Caco-2 (cell line): ENCODE data around the gene NFIX. TPM values are rescaled to one million over a fixed set of nuclear protein-coding genes. Genes with fewer than 3 reads are reported as not detected.

Source experiments
- BruUV-seq: library from RNA; stranded (reverse); fragments of 400-500 nt; replicated peaks from 2 replicates; lab custom pipeline; 2021; lab: Mats Ljungman, UMichigan
- CTCF ChIA-PET: fragments of 300-600 bp; sonication (Branson Sonifier 250); formaldehyde crosslinking; loops from one replicate; lab custom pipeline; 2022; ENCODE audit warnings: antibody characterized with exemption; lab: Charles Lee
- POLR2A ChIA-PET: fragments of 300-600 bp; sonication (Branson Sonifier 250); formaldehyde crosslinking; loops from one replicate; lab custom pipeline; 2022; ENCODE audit warnings: antibody characterized with exemption; lab: Charles Lee
- DNase-seq, 2 experiments: peaks; one replicate each; pipeline versions ENCODE4 v3.0.0 to v3.0.0-alpha.2; 2020 to 2022
- H3K27me3 ChIP-seq: replicated peaks from 2 replicates; pipeline ENCODE4 v1.6.0; 2011; ENCODE audit warnings: low read length; ENCODE audit not compliant: control insufficient read depth, insufficient read depth
- H3K36me3 ChIP-seq: 2 replicates; pipeline ENCODE4 v1.5.1; 2011; ENCODE audit warnings: low read length; ENCODE audit not compliant: control insufficient read depth, insufficient read depth
- H3K4me1 ChIP-seq: fragments of 250-450 bp; sonication (Bioruptor Pico); 2 replicates; pipeline ENCODE4 v1.5.1; 2020; ENCODE audit warnings: mild to moderate bottlenecking
- H3K4me3 ChIP-seq: 2 replicates; pipeline ENCODE4 v1.5.1; 2011; ENCODE audit warnings: low read depth, mild to moderate bottlenecking, control low read depth, low read length
- H3K9me3 ChIP-seq: fragments of 250-450 bp; sonication (Bioruptor Pico); 2 replicates; pipeline ENCODE4 v1.5.1; 2020; ENCODE audit warnings: mild to moderate bottlenecking, moderate library complexity
- H3K27ac Mint-ChIP-seq: one replicate; pipeline ENCODE4 v1.8.0; 2022; ENCODE audit warnings: mixed read lengths; ENCODE audit not compliant: unreplicated experiment
- H3K27me3 Mint-ChIP-seq: one replicate; pipeline ENCODE4 v1.8.0; 2022; ENCODE audit warnings: mixed read lengths; ENCODE audit not compliant: insufficient read depth, unreplicated experiment
- H3K36me3 Mint-ChIP-seq: one replicate; pipeline ENCODE4 v1.8.0; 2022; ENCODE audit warnings: mild to moderate bottlenecking, mixed read lengths; ENCODE audit not compliant: insufficient read depth, unreplicated experiment
- H3K4me1 Mint-ChIP-seq: one replicate; pipeline ENCODE4 v1.8.0; 2022; ENCODE audit warnings: low read depth, mixed read lengths; ENCODE audit not compliant: unreplicated experiment
- H3K4me3 Mint-ChIP-seq: one replicate; pipeline ENCODE4 v1.8.0; 2022; ENCODE audit warnings: mild to moderate bottlenecking, moderate library complexity, mixed read lengths; ENCODE audit not compliant: unreplicated experiment
- H3K9me3 Mint-ChIP-seq: one replicate; pipeline ENCODE4 v1.8.0; 2022; ENCODE audit warnings: mixed read lengths; ENCODE audit not compliant: unreplicated experiment
- intact Hi-C: fragments of 100-400 bp; cut with micrococcal nuclease; formaldehyde crosslinking; loops from one replicate; pipeline ENCODE4 v1.10.0; 2022; ENCODE audit not compliant: unreplicated experiment
- total RNA-seq: library from RNA; stranded (reverse); gene quantifications from 2 replicates; pipeline ENCODE4 v1.2.3, GENCODE V29; 2022
- TF ChIP-seq, protein P1 (sequence below), 2 experiments: fragments of 200-600 bp in 1 of 2; IDR thresholded peaks; 1 replicate in 1 of 2; 2 replicates in 1 of 2; pipeline versions ENCODE4 v1.5.1 to v1.8.0; 2011 to 2022; ENCODE audit warnings: antibody characterized with exemption in 1 of 2, control low read depth in 1 of 2, inconsistent platforms in 1 of 2, low read depth in 1 of 2, low read length in 1 of 2, mild to moderate bottlenecking in 1 of 2, moderate library complexity in 1 of 2; ENCODE audit not compliant: insufficient read depth in 1 of 2, severe bottlenecking in 1 of 2, unreplicated experiment in 1 of 2

NFIX gene
- total RNA-seq, 1 experiment from 2014 or later, result 0.82 TPM

DNA sequence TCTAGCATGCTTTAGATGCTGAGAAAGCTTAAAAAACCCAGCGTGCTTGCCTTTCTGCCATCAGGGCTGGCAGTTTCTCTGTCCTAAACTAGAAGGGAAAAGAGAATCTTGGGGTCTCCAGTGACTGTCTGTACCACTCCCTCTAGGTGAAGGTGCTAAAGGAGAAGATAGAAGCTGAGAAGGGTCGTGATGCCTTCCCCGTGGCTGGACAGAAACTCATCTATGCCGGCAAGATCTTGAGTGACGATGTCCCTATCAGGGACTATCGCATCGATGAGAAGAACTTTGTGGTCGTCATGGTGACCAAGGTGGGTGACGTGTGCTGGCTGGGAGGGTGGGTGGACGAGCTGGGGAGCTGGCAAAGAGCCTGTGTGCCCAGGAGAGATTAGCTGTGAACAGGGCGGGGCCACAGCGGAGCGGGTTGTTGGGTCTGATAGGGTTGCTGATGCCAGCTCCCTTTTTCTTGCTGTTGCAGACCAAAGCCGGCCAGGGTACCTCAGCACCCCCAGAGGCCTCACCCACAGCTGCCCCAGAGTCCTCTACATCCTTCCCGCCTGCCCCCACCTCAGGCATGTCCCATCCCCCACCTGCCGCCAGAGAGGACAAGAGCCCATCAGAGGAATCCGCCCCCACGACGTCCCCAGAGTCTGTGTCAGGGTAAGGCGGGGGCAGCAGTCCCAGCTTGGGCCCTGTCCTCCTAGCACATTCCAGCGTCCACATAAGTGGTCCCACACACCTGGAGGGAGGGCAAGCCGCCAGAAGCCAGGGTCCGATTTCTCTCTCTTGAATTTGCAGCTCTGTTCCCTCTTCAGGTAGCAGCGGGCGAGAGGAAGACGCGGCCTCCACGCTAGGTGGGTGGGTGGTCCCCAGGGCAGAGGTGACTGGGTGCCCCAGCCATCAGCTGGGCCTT is 47.3 kb upstream of the NFIX start:
- no TSS peak for BruUV-seq
- Mint-ChIP-seq H3K9me3 (no peaks in the 10 kb centered on the region), H3K36me3 (peaks cover 97% of the 10 kb centered on the region), H3K4me1 (peaks cover 13% of the 10 kb centered on the region), H3K27ac (no peak overlapping the region), H3K27me3 (no peaks in the 10 kb centered on the region), H3K4me3 (no peak overlapping the region)
- Histone ChIP-seq H3K9me3 (no peaks in the 10 kb centered on the region), H3K4me1 (peaks cover 8% of the 10 kb centered on the region), H3K4me3 (no peak overlapping the region), H3K36me3 (peaks cover 5% of the 10 kb centered on the region), H3K27me3 (no peaks in the 10 kb centered on the region)
- ChIA-PET POLR2A (no interaction called here), CTCF (no interaction called here)
- TF ChIP-seq, protein P1, sequence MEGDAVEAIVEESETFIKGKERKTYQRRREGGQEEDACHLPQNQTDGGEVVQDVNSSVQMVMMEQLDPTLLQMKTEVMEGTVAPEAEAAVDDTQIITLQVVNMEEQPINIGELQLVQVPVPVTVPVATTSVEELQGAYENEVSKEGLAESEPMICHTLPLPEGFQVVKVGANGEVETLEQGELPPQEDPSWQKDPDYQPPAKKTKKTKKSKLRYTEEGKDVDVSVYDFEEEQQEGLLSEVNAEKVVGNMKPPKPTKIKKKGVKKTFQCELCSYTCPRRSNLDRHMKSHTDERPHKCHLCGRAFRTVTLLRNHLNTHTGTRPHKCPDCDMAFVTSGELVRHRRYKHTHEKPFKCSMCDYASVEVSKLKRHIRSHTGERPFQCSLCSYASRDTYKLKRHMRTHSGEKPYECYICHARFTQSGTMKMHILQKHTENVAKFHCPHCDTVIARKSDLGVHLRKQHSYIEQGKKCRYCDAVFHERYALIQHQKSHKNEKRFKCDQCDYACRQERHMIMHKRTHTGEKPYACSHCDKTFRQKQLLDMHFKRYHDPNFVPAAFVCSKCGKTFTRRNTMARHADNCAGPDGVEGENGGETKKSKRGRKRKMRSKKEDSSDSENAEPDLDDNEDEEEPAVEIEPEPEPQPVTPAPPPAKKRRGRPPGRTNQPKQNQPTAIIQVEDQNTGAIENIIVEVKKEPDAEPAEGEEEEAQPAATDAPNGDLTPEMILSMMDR (IDR thresholded peaks at IDR 0.05; ENCODE audit: insufficient read depth in 1 of 2, low read depth in 1 of 2, low read length in 1 of 2, severe bottlenecking in 1 of 2, unreplicated experiment in 1 of 2), result no peak
- intact Hi-C loops, result no loop called here
- DNase-seq, result no peak

DNA sequence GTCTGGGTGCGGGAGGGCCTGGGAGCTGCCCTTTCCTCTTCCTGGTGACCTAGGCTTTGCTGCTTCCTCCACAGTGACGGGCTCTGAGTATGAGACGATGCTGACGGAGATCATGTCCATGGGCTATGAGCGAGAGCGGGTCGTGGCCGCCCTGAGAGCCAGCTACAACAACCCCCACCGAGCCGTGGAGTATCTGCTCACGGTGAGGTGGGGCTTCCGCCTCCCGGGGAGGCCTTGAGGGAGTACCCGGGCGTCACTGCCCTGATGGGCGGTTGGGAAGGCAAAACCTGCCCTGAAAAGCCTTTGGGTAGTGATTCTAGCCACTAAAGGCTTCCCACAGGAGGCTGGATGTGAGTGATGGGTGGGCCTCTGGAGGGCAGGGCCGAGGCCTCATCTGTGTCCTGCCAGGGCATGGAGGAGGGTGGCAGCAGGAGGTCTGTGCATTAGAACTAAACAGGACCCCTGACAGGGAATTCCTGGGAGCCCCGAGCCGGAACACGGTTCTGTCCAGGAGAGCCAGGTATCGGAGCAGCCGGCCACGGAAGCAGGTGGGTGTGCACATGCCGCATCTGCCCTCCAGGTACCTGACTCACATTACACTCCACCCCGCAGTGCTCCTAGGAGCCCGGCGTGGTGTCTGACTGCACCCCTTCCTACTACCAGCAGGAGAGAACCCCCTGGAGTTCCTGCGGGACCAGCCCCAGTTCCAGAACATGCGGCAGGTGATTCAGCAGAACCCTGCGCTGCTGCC is 46.5 kb upstream of the NFIX start:
- TF ChIP-seq, protein P1 (IDR thresholded peaks at IDR 0.05; ENCODE audit: insufficient read depth in 1 of 2, low read depth in 1 of 2, low read length in 1 of 2, severe bottlenecking in 1 of 2, unreplicated experiment in 1 of 2), result no peak
- H3K4me1 ChIP-seq, result peaks cover 8% of the 10 kb centered on the region
- H3K27ac Mint-ChIP-seq, result no peak overlapping the region
- no peak overlapping the region for H3K4me3 Mint-ChIP-seq
- ChIA-PET CTCF (no interaction called here), POLR2A (no interaction called here)
- no peak for DNase-seq
- H3K4me3 ChIP-seq, result no peak overlapping the region
- H3K9me3 ChIP-seq, result no peaks in the 10 kb centered on the region
- no peaks in the 10 kb centered on the region for H3K9me3 Mint-ChIP-seq
- no TSS peak for BruUV-seq
- H3K27me3 ChIP-seq, result no peaks in the 10 kb centered on the region
- peaks cover 4% of the 10 kb centered on the region for H3K36me3 ChIP-seq
- intact Hi-C loops, result no loop called here
- H3K4me1 Mint-ChIP-seq, result peaks cover 7% of the 10 kb centered on the region
- H3K36me3 Mint-ChIP-seq, result peaks cover 97% of the 10 kb centered on the region
- H3K27me3 Mint-ChIP-seq, result no peaks in the 10 kb centered on the region
